Stimulated activated CD4-positive, alpha-beta T cell treated with anti-CD3 and anti-CD28 coated beads, Interleukin-1b, Interleukin-23, amount 100 ng/mL, for 24 hours (primary cell): ENCODE measurements around the gene TERB2.
"Not testable (repeated sequence)": the region's sequence is repeated elsewhere in the genome, so short reads cannot be mapped to it uniquely, and the experiment has no call there.

ENCODE experiments used
- DNase-seq, 4 experiments: peaks; one replicate each; pipeline ENCODE4 v3.0.0-alpha.2; 2020; ENCODE audit warnings: low read depth in 4 of 4, low spot score in 1 of 4

TERB2 gene, protein sequence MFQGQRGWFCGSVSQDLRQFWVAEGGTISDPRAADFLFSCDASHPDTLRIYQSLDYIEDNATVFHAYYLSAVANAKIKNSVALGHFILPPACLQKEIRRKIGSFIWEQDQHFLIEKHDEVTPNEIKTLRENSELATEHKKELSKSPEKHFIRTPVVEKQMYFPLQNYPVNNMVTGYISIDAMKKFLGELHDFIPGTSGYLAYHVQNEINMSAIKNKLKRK

DNA sequence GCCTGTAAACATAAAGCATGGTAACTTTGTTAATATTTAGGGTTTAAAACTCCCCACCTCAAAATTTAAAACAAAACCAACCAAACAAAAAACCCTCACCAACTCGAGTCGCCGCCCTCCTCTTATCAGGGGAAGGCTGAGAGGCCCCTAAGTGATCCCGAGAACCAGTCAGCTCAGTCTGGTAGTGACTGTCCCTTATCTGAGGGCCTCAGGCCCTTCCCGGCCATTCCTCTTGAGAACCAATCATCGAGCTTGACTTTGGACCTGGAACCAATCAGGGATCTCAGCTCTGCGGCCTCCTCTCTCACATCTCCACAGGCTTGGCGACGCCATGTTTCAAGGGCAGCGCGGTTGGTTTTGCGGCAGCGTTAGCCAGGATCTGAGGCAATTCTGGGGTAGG is at the start of gene TERB2:
TERB2 (plus strand) TSS at position 300 of the 400 bp plus-strand sequence; CDS start at position 332, 32 bp downstream.
- no peak for DNase-seq

DNA sequence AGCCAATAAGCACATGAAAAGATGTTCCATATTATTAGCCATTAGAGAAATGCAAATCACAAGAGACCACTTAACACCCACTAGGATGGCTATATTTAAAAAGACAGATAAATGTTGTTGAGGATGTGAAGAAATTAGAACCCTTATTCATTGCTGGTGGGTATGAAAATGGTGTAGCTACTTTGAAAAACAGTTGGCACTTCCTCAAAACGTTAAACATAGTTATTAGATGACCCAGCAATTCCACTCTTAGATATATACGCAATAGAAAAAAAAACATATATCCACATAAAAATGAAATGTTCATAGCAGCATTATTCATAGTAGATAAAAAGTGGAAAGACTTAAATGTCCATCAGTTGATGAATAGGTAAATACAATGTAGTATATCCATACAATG is 47.1 kb upstream of the TERB2 start:
- no peak for DNase-seq

DNA sequence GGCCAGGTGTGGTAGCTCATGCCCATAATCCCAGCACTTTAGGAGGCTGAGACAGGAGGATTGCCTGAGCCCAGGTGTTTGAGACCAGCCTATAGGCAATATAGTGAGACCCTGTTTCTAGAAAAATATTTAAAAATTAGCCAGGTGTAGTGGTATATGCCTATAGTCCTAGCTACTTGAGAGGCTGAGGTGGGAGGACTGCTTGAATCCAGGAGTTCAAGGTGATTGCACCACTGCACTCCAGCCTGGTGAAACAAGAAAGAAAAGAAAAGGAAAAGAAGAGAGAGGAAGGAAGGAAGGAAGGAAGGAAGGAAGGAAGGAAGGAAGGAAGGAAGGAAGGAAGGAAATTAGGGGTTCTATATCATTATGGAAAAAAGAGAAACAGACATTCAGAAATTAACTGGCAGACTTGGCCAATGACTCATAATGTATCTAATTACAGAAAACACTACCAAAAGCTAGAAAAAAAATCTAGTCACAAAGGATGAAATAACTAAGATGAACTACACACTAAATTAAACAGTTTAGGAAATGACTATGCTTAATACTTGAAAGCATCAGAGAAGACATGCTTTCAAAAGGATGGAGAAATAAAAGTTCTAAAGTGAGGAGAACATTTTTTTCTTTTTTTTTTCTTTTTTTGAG is 45.4 kb upstream of the TERB2 start:
- DNase-seq: no peak

DNA sequence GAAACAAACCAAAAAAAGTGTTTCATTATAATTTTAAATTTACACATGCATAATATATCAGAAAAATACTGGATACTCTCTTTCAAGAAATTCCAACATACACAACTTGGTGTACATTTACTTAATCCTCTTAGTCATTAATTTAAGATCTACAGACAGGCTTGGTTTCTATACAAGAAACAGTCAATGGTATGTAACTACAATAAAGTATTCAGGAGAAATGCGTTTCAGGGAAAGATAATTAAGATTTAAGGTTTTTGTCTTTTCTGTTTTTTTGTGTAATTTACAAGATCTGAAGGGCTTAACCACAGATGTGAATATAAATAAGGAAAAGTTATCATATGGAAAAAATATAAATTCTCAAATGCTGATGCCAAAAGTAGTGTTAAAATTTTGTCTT is 44.3 kb upstream of the TERB2 start:
- DNase-seq: not testable (repeated sequence)

DNA sequence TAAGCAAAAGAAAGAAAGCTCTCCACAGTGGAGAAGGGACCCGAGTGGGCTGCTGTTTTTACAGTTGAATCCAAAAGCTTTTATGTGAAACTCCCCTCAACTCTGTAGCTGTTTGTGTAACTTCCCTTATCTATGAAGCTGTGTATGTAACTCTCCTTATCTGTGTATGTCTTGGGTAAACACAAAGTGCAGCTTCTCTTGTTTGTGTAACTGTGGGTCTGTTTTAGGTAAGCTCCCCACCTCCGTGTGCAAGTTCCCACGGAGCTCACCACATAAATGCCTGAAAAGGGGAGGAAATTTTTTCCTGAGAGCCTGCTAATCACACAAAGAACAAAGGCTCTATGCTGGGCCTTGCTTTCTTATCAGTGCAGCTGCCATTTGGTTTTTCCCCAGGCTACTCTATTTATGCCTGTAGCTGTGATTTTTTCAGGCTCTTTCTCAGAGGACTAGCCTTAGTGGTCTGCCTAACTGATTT is 43.5 kb upstream of the TERB2 start:
- DNase-seq: not testable (repeated sequence)

DNA sequence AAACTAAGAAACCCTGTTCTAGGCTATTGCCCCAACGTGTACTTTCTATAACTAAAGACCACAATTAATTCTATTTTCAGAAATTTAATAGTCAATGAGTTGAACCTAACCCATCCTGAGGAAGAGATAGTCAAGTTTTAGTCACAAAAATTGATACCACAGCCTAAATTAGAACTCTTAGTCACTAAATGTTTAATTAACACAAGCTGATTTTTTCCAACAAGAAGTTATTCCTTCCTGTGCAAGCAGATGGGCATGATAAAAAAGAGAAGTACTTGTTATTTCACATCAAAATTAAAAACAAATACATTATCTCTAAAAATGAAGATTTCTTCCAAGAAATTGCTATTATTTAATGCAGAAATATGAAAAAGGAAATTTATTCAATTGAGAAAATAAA is 38.4 kb upstream of the TERB2 start:
- no peak for DNase-seq

DNA sequence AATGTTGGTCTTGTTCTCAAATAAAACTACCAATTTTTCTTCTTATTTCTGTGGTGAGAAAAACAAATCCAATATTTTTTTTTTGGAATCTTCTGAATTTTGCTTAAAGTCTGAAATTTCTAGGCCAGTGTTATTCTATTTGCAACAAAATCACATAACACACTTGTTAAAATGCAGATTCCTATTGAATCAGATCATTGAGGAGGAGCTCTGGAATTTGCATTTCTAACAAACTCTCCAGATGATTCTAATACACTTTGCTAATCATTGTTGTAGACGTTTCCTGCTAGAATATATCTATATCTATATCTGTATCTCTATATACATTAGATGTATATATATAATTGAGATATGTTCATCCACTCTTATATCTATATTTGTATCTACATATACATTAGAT is 27.8 kb upstream of the TERB2 start:
- DNase-seq: not testable (repeated sequence)

DNA sequence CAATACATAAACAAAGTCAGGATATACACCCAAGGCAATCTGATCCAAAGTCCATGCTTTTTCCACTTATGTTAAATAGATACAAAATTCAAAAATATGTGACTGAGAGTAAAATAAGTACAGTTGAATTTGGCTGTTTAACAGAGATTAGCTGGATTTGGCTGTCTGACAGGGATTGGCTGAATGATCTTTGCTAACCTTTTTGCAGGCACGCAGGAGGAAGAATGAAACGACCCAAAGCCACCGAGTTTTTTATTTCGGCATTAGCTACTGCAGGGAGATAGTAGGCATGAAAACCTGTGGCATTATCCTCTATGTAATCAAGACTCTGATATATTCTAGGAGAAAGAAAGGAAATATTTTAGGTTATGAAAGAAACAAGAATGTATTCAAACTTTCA is 26.2 kb upstream of the TERB2 start:
- not testable (repeated sequence) for DNase-seq

DNA sequence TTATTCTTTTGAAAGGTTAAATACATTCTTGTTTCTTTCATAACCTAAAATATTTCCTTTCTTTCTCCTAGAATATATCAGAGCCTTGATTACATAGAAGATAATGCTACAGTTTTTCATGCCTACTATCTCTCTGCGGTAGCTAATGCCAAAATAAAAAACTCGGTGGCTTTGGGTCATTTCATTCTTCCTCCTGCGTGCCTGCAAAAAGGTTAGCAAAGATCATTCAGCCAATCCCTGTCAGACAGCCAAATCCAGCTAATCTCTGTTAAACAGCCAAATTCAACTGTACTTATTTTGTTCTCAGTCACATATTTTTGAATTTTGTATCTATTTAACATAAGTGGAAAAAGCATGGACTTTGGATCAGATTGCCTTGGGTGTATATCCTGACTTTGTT is 1.8 kb downstream of the TERB2 start:
- not testable (repeated sequence) for DNase-seq

DNA sequence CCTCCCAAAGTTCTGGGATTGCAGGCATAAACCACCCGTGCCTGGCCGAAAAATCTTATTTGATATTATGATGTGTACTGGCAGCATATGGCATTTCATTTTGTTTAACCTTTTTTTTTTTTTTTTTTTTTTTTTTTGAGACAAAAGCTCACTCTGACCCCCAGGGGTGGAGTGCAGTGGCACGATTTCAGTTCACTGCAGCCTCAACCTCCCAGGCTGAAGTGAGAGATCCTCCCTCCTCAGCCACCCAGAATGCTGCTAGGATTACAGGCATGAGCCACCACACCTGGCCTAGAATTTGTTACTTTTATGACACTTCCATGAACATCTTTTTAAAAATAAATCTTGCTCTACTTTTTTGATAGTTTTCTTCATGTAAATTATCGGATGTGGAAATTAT is 12.0 kb downstream of the TERB2 start:
- no peak for DNase-seq

DNA sequence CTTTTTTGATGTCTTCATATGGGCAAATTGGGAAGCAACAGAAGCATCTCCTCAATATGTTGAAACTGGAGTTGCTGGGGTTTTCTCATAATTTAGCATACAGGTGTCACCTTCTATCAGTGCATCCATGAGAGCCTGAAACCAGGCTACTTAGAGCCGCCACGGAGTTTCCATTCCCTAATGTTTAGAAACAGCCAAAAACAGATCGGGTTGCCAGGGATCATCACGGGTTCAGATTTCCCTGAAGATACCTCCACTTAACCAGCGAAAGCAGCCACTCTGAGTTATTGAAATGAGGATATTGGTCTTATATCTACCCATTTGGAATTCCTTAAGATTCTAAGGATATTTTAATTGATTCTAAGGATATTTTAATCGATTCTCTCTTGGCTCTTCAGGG is 14.5 kb downstream of the TERB2 start:
- DNase-seq: no peak

DNA sequence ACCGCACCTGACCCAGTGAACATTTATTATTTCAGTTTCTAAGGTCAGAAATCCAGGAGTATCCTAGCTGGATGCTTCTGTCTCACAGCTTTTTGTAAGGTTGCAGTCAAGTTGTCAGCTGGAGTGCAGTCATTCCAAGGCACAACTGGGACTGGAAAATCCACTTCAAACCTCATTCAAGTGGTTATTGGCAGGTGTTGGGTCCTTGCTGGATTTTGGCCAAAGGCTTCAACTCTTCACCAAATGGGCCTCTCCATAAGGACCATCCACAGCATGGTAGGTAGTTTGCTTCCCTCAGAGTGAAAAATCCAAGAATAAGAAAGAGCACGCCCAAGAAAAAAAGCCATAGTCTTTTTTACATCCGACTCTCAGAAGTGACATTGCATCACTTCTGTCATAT is 19.7 kb downstream of the TERB2 start:
- not testable (repeated sequence) for DNase-seq

DNA sequence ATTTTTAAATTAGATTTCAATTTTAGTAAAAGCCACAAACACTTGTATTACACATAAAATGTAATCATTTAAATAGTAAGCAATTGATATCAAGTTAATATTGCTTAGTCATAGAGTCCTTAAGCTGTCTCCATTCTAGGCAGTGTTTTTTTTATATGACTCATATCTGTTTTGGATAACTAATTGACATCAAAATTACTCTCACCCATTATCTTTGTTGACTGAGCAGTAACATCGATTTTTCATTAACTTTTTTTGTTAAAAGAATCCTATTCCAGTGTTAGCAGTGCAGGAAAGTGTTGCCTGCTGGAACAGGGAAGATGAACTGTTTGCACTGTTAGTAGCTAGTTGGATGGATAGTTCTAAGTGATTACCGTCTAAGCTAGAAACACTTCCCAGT is 21.3 kb downstream of the TERB2 start:
- DNase-seq: not testable (repeated sequence)

DNA sequence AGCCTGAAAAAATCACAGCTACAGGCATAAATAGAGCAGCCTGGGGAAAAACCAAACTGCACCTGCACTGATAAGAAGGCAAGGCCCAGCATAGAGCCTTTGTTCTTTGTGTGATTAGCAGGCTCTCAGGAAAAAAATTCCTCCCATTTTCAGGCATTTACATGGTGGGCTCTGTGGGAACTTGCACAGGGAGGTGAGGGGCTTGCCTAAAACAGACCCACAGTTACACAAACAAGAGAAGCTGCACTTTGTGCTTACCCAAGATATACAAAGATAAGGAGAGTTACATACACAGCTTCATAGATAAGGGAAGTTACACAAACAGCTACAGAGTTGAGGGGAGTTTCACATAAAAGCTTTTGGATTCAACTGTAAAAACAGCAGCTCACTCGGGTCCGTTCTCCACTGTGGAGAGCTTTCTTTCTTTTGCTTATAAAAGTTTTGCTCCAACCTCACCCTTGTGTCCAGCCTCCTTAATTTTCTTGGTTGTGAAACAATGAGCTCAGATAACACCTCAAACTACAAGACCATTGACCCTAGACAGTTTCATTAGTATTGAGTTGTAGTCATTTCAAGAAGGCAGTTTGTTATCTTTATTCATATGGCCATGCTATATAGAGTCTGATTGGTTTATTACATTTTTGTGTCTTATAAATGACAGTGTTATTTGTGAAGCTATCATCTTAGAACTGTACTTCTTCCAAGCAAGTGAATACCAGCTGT is 23.3 kb downstream of the TERB2 start:
- not testable (repeated sequence) for DNase-seq

DNA sequence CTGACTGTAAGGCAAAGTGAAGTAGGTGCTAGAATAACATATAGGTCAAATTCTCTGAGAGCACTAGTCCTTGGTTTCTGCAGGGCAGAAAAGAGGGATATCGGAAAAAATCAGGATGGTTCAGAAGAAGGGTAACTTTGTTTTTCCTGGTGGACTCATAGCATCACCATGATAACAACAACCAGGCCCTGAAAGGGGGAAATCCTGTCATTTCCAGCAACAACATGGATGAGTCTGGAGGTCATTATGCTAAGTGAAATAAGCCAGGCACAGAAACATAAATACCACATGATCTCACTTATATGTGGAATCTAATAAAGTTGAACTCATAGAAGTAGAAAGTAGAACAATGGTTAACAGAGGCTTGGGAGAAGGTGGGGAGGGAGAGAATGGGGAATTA is 27.7 kb downstream of the TERB2 start:
- not testable (repeated sequence) for DNase-seq

DNA sequence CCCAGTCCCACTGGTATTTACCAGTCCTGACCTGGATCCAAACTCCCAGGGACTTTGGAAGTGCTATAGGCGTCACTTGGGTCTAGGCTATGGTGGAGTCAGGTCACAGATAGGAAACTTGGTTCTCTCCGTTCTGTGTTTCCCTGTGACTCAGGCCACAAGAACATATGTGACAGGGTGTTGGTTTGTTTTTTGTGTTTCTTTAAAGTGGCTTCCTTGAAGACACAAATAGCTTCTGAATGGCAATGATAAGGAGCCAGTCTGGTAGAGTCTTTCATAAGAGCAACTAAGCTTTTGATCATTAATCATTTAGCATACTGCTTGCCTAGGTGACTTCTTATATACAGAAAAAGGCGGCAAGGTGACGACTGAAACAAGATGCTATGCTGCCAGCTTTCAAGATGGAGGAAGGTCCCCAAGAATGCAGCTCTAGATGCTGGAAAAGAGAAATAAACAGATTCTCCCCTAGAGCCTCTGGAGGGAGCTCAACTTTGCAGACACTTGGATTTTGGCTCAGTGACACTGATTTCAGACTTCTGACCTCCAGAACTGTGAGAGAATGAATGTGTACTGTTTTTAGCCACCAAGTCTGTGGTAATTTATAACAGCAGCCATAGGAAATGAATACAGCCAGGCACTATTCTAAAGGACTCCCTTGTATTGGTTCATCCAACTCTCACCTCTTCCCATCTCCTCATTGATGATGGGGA is 30.0 kb downstream of the TERB2 start:
- DNase-seq: not testable (repeated sequence)

DNA sequence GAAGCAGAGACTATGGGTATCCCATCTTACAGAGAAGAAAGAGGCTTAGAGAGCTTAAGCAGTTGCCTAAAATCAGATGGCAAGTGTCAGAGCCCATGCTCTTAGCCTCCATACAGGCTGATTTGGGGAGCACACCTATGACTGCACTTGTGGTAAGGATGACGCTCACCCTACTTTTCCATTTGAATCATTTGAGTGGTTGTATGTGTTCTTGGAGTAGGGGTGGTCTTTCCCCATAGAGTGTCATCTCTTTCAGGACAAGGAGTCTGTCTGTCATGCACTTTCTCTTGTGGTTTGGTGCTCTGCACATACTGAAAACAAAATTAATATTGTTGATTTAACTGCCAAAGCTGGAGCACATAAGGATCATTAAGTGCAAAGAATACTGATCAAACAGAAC is 31.2 kb downstream of the TERB2 start:
- not testable (repeated sequence) for DNase-seq

DNA sequence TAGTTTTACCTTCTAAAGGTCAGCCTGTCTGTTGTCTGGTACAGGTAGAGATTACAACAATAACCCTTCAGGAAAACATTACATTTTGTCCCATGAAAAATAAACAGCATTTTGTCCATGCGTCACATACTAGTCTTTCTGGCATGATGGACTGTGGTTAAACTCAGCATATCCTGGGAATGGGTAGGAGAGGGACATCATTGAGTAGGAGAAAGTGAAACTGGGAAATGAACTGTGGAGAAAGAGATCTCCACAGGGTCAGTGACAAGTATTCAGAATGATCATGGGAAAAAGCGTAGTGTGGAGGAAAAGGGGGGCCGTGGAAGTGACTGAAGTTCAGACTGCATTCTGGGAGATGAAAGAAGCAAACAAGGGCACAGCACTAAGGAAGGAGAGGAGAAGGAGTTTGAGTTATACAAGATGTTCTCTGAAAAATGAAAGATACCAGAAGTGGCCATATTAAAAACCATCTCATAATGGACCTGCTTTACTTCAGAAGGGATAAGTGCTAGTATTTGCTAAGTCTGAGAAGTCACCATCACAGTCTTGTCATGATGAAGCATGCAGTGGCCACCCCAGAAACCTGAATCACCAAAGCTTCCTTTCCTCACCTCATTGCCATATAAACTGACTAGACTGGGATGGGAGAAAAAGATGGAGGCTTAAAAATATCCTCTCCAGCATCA is 31.8 kb downstream of the TERB2 start:
- DNase-seq: not testable (repeated sequence)

DNA sequence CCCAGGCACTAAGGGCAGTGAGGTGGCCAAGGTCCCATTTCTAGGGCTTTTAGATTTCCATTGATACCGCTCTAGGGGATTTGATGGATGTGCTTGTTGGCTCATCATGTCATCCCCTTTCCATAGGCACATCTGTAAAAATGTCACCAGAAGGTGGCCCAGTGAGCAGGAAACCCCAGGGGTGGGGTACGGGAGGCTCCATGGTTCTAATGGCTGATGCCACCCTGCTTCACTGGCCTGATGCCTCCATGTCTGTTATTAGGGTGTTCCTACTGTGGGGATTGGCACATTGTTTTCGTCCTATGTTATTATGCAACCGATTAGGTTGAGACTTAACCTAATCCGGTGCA is 32.4 kb downstream of the TERB2 start:
- DNase-seq: not testable (repeated sequence)

DNA sequence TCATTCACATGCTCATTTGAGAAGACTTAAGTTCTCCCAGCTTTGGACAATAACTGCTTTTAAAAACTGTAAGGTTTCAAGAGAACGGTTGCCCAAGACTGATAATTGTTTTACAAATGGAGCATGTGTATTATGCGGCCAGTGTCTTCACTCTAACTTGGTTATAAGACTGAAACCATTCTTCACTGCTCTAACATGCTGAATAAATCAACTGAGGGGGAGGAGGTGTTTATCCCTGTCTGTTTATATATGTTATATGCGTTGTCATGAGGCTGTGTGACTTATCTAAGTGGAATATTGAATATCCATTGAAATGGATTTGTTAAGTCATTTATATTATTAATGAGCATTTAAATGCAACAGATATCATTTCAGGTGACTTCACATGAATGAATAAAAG is 41.1 kb downstream of the TERB2 start:
- not testable (repeated sequence) for DNase-seq

DNA sequence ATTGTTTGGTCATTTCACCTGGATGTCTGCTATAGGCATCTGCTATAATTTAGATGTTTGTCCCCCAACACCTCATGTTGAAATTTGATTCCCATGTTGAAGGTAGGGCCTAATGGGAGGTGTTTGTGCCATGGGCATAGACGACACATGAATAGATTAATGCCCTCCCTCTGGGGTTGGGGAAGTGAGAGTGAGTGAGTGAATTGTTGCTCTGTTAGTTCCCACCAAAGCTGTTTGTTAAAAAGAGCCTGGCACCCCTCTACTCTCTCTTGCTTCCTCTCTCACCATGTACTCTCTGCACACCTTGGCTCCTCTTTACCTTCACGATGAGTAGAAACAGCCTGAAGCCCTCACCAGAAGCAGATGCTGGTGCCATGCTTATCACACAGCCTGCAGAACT is 42.6 kb downstream of the TERB2 start:
- DNase-seq: no peak
